Mesendoderm (in vitro differentiated cells): ENCODE results near the gene RBM19.

ENCODE experiments used
- DNase-seq: peaks from one replicate; pipeline ENCODE4 v3.0.0; 2013
- H2AK5ac ChIP-seq: 2 replicates; pipeline ENCODE4 v1.6.1; 2013; ENCODE audit warnings: low read length, inconsistent platforms
- H2BK120ac ChIP-seq: 2 replicates; pipeline ENCODE4 v1.6.1; 2013; ENCODE audit warnings: low read depth, mild to moderate bottlenecking, low read length, moderate library complexity, mixed read lengths
- H2BK15ac ChIP-seq: replicated peaks from 2 replicates; pipeline ENCODE4 v1.6.1; 2013; ENCODE audit warnings: low read depth, mild to moderate bottlenecking, moderate library complexity
- H2BK5ac ChIP-seq: 2 replicates; pipeline ENCODE4 v1.6.1; 2013; ENCODE audit warnings: low read length, inconsistent platforms
- H3K18ac ChIP-seq: 2 replicates; pipeline ENCODE4 v1.6.1; 2013; ENCODE audit warnings: mild to moderate bottlenecking, low read length, mixed read lengths
- H3K23ac ChIP-seq: one replicate; pipeline ENCODE4 v1.6.1; 2013; ENCODE audit warnings: low read length
- H3K27ac ChIP-seq: 2 replicates; pipeline ENCODE4 v1.5.1; 2013; ENCODE audit warnings: low read depth, mild to moderate bottlenecking, inconsistent platforms, low read length, moderate library complexity
- H3K27me3 ChIP-seq: 2 replicates; pipeline ENCODE4 v1.6.1; 2013; ENCODE audit warnings: low read length, control low read depth, mild to moderate bottlenecking, inconsistent platforms; ENCODE audit not compliant: insufficient read depth, poor library complexity
- H3K36me3 ChIP-seq: 2 replicates; pipeline ENCODE4 v1.6.1; 2013; ENCODE audit warnings: low read length, inconsistent platforms; ENCODE audit not compliant: control insufficient read depth, insufficient read depth
- H3K4ac ChIP-seq: one replicate; pipeline ENCODE4 v1.6.1; 2013; ENCODE audit warnings: low read depth, mild to moderate bottlenecking, low read length, moderate library complexity
- H3K4me1 ChIP-seq: 2 replicates; pipeline ENCODE4 v1.6.1; 2013; ENCODE audit warnings: low read depth, low read length, inconsistent platforms; ENCODE audit not compliant: control insufficient read depth
- H3K4me2 ChIP-seq: 2 replicates; pipeline ENCODE4 v1.6.1; 2013; ENCODE audit warnings: low read length
- H3K4me3 ChIP-seq: 2 replicates; pipeline ENCODE4 v1.5.1; 2013; ENCODE audit warnings: mild to moderate bottlenecking, low read length
- H3K56ac ChIP-seq: one replicate; pipeline ENCODE4 v1.6.1; 2013; ENCODE audit warnings: low read length
- H3K79me1 ChIP-seq: 2 replicates; pipeline ENCODE4 v1.6.1; 2013; ENCODE audit warnings: low read length, inconsistent platforms
- H3K79me2 ChIP-seq: 2 replicates; pipeline ENCODE4 v1.6.1; 2013; ENCODE audit warnings: mild to moderate bottlenecking, low read length; ENCODE audit not compliant: control insufficient read depth, insufficient read depth
- H3K9ac ChIP-seq: 2 replicates; pipeline ENCODE4 v1.6.1; 2013; ENCODE audit warnings: low read length, inconsistent platforms
- H4K5ac ChIP-seq: one replicate; pipeline ENCODE4 v1.6.1; 2013; ENCODE audit warnings: low read length
- H4K8ac ChIP-seq: one replicate; pipeline ENCODE4 v1.6.1; 2013; ENCODE audit warnings: low read depth, mild to moderate bottlenecking, control low read depth, low read length, moderate library complexity
- WGBS: extraction: QIAGEN DNeasy Blood & Tissue Kit; methylation state at CpG from one replicate; pipeline ENCODE4 v1.1.7; 2013; ENCODE audit warnings: low lambda C conversion rate, missing lambda C conversion rate; ENCODE audit not compliant: insufficient coverage; ENCODE audit errors: extremely low coverage; 5-methylcytosine and 5-hydroxymethylcytosine counted together

RBM19 gene

GRCh38 chr12:113894697-113895096, 71.4 kb downstream of the RBM19 start:
- H3K79me2 ChIP-seq = no peaks in the 10 kb centered on the region
- no peak overlapping the region for H3K9ac ChIP-seq
- H3K4me1 ChIP-seq = no peaks in the 10 kb centered on the region
- no peak overlapping the region for H3K4me2 ChIP-seq
- H2AK5ac ChIP-seq = no peak overlapping the region
- H2BK5ac ChIP-seq = no peak overlapping the region
- H3K4ac ChIP-seq = no peak overlapping the region
- no peak overlapping the region for H3K56ac ChIP-seq
- no peaks in the 10 kb centered on the region for H3K27me3 ChIP-seq
- no peaks in the 10 kb centered on the region for H3K36me3 ChIP-seq
- no peak overlapping the region for H3K27ac ChIP-seq
- no peak overlapping the region for H4K5ac ChIP-seq
- H3K4me3 ChIP-seq = no peak overlapping the region
- no peak for DNase-seq
- no peak overlapping the region for H3K23ac ChIP-seq
- WGBS = no CpG with 5 or more reads among the region's 5 CpGs
- no peak overlapping the region for H2BK120ac ChIP-seq
- H3K18ac ChIP-seq = no peak overlapping the region
- no peak overlapping the region for H2BK15ac ChIP-seq
- no peak overlapping the region for H4K8ac ChIP-seq
- no peaks in the 10 kb centered on the region for H3K79me1 ChIP-seq

GRCh38 chr12:113893221-113893620, 72.9 kb downstream of the RBM19 start:
- DNase-seq = no peak
- Histone ChIP-seq H3K27me3 (no peaks in the 10 kb centered on the region), H2AK5ac (no peak overlapping the region), H3K36me3 (no peaks in the 10 kb centered on the region), H2BK15ac (no peak overlapping the region), H3K18ac (no peak overlapping the region), H3K9ac (no peak overlapping the region), H3K23ac (no peak overlapping the region), H3K56ac (no peak overlapping the region), H4K8ac (no peak overlapping the region), H3K4me2 (no peak overlapping the region), H3K4me1 (no peaks in the 10 kb centered on the region), H3K79me1 (no peaks in the 10 kb centered on the region), H4K5ac (no peak overlapping the region), H2BK5ac (no peak overlapping the region), H3K4me3 (no peak overlapping the region), H2BK120ac (no peak overlapping the region), H3K79me2 (no peaks in the 10 kb centered on the region), H3K27ac (no peak overlapping the region), H3K4ac (no peak overlapping the region)
- WGBS = no CpG with 5 or more reads among the region's 8 CpGs

GRCh38 chr12:113892556-113892955, 73.6 kb downstream of the RBM19 start:
- Histone ChIP-seq H3K9ac (no peak overlapping the region), H3K36me3 (no peaks in the 10 kb centered on the region), H3K27ac (no peak overlapping the region), H3K18ac (no peak overlapping the region), H3K79me2 (no peaks in the 10 kb centered on the region), H3K23ac (no peak overlapping the region), H4K8ac (no peak overlapping the region), H3K27me3 (no peaks in the 10 kb centered on the region), H2AK5ac (no peak overlapping the region), H3K79me1 (no peaks in the 10 kb centered on the region), H2BK15ac (no peak overlapping the region), H2BK5ac (no peak overlapping the region), H3K4me2 (no peak overlapping the region), H3K4me3 (no peak overlapping the region), H3K56ac (no peak overlapping the region), H3K4ac (no peak overlapping the region), H3K4me1 (no peaks in the 10 kb centered on the region), H4K5ac (no peak overlapping the region), H2BK120ac (no peak overlapping the region)
- no peak for DNase-seq
- WGBS = no CpG with 5 or more reads among the region's 6 CpGs

GRCh38 chr12:113891739-113892520, 74.2 kb downstream of the RBM19 start:
- no peaks in the 10 kb centered on the region for H3K27me3 ChIP-seq
- H3K4ac ChIP-seq = no peak overlapping the region
- no peak overlapping the region for H2BK5ac ChIP-seq
- no peak overlapping the region for H2BK120ac ChIP-seq
- no peak for DNase-seq
- no peak overlapping the region for H3K56ac ChIP-seq
- H3K9ac ChIP-seq = no peak overlapping the region
- no peak overlapping the region for H3K18ac ChIP-seq
- H3K27ac ChIP-seq = no peak overlapping the region
- H3K4me3 ChIP-seq = no peak overlapping the region
- no peak overlapping the region for H2BK15ac ChIP-seq
- WGBS = no CpG with 5 or more reads among the region's 15 CpGs
- no peak overlapping the region for H2AK5ac ChIP-seq
- H4K5ac ChIP-seq = no peak overlapping the region
- no peaks in the 10 kb centered on the region for H3K36me3 ChIP-seq
- H4K8ac ChIP-seq = no peak overlapping the region
- H3K4me1 ChIP-seq = no peaks in the 10 kb centered on the region
- H3K23ac ChIP-seq = no peak overlapping the region
- H3K4me2 ChIP-seq = no peak overlapping the region
- H3K79me1 ChIP-seq = no peaks in the 10 kb centered on the region
- H3K79me2 ChIP-seq = no peaks in the 10 kb centered on the region

GRCh38 chr12:113891167-113891692, 74.9 kb downstream of the RBM19 start:
- no peak overlapping the region for H3K18ac ChIP-seq
- no peak for DNase-seq
- H2BK5ac ChIP-seq = no peak overlapping the region
- no peaks in the 10 kb centered on the region for H3K27me3 ChIP-seq
- no peak overlapping the region for H2AK5ac ChIP-seq
- no peaks in the 10 kb centered on the region for H3K79me1 ChIP-seq
- WGBS = no CpG with 5 or more reads among the region's 4 CpGs
- no peak overlapping the region for H3K4me2 ChIP-seq
- H2BK15ac ChIP-seq = no peak overlapping the region
- no peak overlapping the region for H3K23ac ChIP-seq
- H3K79me2 ChIP-seq = no peaks in the 10 kb centered on the region
- H3K27ac ChIP-seq = no peak overlapping the region
- H3K4ac ChIP-seq = no peak overlapping the region
- H4K5ac ChIP-seq = no peak overlapping the region
- H3K4me1 ChIP-seq = no peaks in the 10 kb centered on the region
- H3K36me3 ChIP-seq = no peaks in the 10 kb centered on the region
- H3K56ac ChIP-seq = no peak overlapping the region
- no peak overlapping the region for H3K9ac ChIP-seq
- no peak overlapping the region for H3K4me3 ChIP-seq
- H4K8ac ChIP-seq = no peak overlapping the region
- H2BK120ac ChIP-seq = no peak overlapping the region
